ENCODE measurements around the gene UNK.
A peak's percentile ranks its signal among the peaks of the same experiment; 100 is the strongest.

Gene UNK

DNA sequence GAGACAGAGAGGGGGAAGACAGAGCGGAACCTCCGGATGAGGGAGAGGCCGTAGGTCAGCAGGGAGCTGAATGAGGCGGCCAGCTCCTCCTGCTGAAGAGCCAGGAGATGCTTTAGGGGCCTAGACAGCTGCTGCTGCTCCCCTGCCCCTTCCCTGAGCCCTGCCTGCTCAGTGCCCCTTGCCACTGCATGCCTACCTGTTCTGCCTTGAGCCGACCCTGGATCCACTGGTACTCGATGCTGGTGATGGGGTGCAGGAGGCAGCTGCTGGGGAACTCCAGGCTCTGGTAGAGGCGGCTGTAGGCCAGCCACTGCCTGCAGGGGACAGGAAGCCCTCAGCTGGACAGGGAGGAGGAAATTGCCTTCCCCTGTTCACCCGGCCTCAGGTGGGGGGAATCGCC, 52.0 kb downstream of the UNK start:
- no peaks in the 10 kb centered on the region for H3K9me3 Mint-ChIP-seq
- DNase-seq (ENCODE audit: low spot score in 2 of 2) (no peak), ATAC-seq (no peak)
- H3K27ac Mint-ChIP-seq, result peak overlapping the region; percentile 50
- no peak overlapping the region for H3K4me3 Mint-ChIP-seq
- H3K36me3 Mint-ChIP-seq, result peaks cover 93% of the 10 kb centered on the region
- peaks cover 34% of the 10 kb centered on the region for H3K4me1 Mint-ChIP-seq

DNA sequence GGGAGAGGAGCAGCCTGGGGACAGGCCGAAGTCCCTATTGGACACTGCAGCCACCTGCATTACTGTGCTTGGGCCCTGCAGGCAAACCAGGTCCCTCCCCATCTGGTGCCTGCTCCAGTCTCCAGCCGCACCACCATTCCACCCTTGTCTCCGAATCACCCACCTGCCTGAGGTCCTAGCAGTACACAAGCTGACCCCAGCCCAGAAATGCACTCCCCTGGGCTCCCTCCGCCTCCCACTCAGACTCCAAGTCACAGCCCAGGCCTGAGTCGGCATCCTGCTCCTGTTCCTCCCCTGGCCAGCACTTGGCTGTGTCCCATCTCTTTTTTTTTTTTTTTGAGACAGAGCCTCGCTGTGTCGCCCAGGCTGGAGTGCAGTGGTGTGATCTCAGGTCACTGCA, 53.3 kb downstream of the UNK start:
- H3K36me3 Mint-ChIP-seq, result peaks cover 92% of the 10 kb centered on the region

GRCh38 chr17:75838410-75838809, 53.8 kb downstream of the UNK start:
- H3K27ac Mint-ChIP-seq, result peak overlapping the region; percentile 34
- peaks cover 92% of the 10 kb centered on the region for H3K36me3 Mint-ChIP-seq
- H3K9me3 Mint-ChIP-seq, result no peaks in the 10 kb centered on the region
- H3K4me3 Mint-ChIP-seq, result no peak overlapping the region
- ATAC-seq (no peak), DNase-seq (ENCODE audit: low spot score in 2 of 2) (no peak)
- H3K4me1 Mint-ChIP-seq, result peaks cover 23% of the 10 kb centered on the region

More for the DNA sequence above, 53.3 kb downstream of the UNK start:
- H3K9me3 Mint-ChIP-seq, result no peaks in the 10 kb centered on the region
- ATAC-seq (no peak), DNase-seq (ENCODE audit: low spot score in 2 of 2) (no peak)
- peak overlapping the region; percentile 34 for H3K27ac Mint-ChIP-seq
- peaks cover 28% of the 10 kb centered on the region for H3K4me1 Mint-ChIP-seq
- no peak overlapping the region for H3K4me3 Mint-ChIP-seq

- no peak overlapping the region for H3K4me3 Mint-ChIP-seq
- no peak for ATAC-seq
- H3K9me3 Mint-ChIP-seq, result no peaks in the 10 kb centered on the region
- peaks cover 82% of the 10 kb centered on the region for H3K36me3 Mint-ChIP-seq
- no peak for DNase-seq (ENCODE audit: low spot score in 2 of 2)
- peaks cover 9% of the 10 kb centered on the region for H3K4me1 Mint-ChIP-seq
- H3K27ac Mint-ChIP-seq, result peak overlapping the region; percentile 17
Measured at GRCh38 chr17:75839942-75840798, 55.6 kb downstream of the UNK start.

- Mint-ChIP-seq H3K36me3 (peaks cover 82% of the 10 kb centered on the region), H3K27ac (no peak overlapping the region), H3K4me1 (peaks cover 15% of the 10 kb centered on the region), H3K4me3 (no peak overlapping the region), H3K9me3 (no peaks in the 10 kb centered on the region)
- DNase-seq (ENCODE audit: low spot score in 2 of 2) (no peak), ATAC-seq (no peak)
Measured at GRCh38 chr17:75840799-75841164, 56.2 kb downstream of the UNK start.

- H3K4me1 Mint-ChIP-seq, result peaks cover 21% of the 10 kb centered on the region
- H3K36me3 Mint-ChIP-seq, result peaks cover 85% of the 10 kb centered on the region
- peak overlapping the region; percentile 86 for H3K4me3 Mint-ChIP-seq
- DNase-seq (ENCODE audit: low spot score in 2 of 2), result no peak
- peak overlapping the region; percentile 86 for H3K27ac Mint-ChIP-seq
- no peak for ATAC-seq
- H3K9me3 Mint-ChIP-seq, result no peaks in the 10 kb centered on the region
Measured at GRCh38 chr17:75842411-75842810, 57.8 kb downstream of the UNK start.

DNA sequence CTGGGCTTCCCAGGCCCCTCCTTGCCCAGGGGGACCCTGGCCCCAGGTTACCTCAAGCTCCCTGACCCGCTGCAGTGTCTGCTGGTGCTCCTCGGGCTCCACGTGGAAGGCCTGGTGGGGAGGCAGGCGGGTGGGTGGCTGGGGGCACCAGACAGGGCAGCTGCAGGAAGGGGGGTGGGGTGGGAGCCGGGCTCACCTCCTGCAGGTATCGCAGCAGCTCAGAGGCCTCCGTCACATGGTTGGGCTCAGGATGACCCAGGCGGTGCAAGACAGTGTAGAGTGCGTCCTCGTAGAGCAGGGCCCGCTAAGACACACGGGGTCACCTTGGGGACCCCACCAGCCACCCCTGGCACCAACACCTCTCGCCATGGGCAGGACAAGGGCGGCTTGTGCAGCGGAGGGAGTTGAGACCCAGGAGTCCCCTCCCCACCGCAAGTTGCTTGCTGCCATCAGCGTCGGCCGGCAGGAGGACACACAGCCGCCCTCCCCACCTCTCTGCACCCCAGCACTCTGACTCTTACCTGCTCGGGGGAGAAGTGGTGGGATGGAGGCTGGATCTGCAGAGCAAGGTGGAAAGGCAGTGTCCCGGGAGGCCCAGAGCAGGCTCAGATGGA, 58.5 kb downstream of the UNK start:
- H3K27ac Mint-ChIP-seq, result peak overlapping the region; percentile 96
- peaks cover 85% of the 10 kb centered on the region for H3K36me3 Mint-ChIP-seq
- peaks cover 21% of the 10 kb centered on the region for H3K4me1 Mint-ChIP-seq
- H3K4me3 Mint-ChIP-seq, result peak overlapping the region; percentile 86
- ATAC-seq, result peak; percentile 25
- no peak for DNase-seq (ENCODE audit: low spot score in 2 of 2)
- H3K9me3 Mint-ChIP-seq, result no peaks in the 10 kb centered on the region

DNA sequence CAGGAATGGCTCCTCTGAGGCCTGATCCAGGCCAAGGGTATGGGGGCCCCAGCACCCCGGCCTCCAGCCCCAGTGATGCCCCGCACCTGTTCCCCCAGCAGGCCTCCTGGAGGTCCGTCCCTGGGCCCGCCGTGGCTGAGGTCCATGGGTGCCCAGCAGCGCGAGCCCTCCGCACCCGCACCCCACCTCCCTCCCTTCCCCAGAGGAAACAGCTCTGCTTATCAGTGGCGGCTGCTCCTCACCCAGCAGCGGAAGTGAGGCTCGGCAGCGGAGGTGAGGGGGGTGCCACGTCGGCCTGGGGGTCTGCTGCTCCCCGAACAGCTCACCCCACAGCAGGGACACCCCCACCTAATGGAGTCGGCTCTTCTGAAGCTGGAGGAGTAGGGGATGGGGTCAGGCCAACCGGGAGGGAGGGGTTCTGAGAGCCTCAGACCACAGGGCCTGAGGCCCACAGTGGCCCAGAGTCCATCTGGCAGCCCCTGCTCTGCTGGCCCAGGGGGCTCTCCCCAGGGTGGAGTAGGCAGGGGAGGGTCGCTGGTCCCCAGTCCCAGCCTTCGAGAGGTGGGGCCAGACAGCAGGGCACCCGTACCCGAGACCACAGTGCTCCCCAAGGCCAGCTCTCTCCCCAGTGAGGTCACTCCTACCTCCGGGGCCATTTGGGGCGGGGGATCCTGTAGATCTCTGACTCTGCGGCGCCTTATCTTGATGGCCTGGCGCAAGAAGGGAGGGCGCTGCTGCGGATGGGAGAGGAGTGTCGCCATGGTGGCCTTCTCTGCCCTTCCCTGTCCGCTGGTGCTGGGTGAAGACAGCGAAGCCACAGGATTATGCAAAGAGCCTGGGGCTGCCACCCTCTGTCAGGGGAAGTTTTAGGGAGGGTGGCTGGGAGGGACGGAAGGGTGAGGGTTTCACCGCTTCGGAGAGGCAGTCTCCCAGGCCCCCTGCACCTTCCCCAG, 59.2 kb downstream of the UNK start, which contains the start of gene UNC13D:
Gene UNC13D (minus strand): TSS at position 828 of the 953 bp plus-strand sequence. CDS start 67 bp downstream, at position 761.
- peak in 1 of 2 donors; percentile 78 for DNase-seq (ENCODE audit: low spot score in 2 of 2)
- Mint-ChIP-seq H3K36me3 (peaks cover 85% of the 10 kb centered on the region), H3K9me3 (no peaks in the 10 kb centered on the region)

GRCh38 chr17:75844530-75845057, 60.0 kb downstream of the UNK start:
- peak; percentile 40 for ATAC-seq
- peak overlapping the region; percentile 96 for H3K27ac Mint-ChIP-seq
- no peaks in the 10 kb centered on the region for H3K9me3 Mint-ChIP-seq
- H3K4me3 Mint-ChIP-seq, result peak overlapping the region; percentile 86
- peaks cover 26% of the 10 kb centered on the region for H3K4me1 Mint-ChIP-seq
- H3K36me3 Mint-ChIP-seq, result peaks cover 85% of the 10 kb centered on the region
- no peak for DNase-seq (ENCODE audit: low spot score in 2 of 2)

More for the DNA sequence above, 59.2 kb downstream of the UNK start, which contains the start of gene UNC13D:
- peak; percentile 73 for ATAC-seq
- Mint-ChIP-seq H3K4me1 (peaks cover 26% of the 10 kb centered on the region), H3K4me3 (peak within 1 kb of the TSS; percentile 86), H3K27ac (peak within 1 kb of the TSS; percentile 96)

DNA sequence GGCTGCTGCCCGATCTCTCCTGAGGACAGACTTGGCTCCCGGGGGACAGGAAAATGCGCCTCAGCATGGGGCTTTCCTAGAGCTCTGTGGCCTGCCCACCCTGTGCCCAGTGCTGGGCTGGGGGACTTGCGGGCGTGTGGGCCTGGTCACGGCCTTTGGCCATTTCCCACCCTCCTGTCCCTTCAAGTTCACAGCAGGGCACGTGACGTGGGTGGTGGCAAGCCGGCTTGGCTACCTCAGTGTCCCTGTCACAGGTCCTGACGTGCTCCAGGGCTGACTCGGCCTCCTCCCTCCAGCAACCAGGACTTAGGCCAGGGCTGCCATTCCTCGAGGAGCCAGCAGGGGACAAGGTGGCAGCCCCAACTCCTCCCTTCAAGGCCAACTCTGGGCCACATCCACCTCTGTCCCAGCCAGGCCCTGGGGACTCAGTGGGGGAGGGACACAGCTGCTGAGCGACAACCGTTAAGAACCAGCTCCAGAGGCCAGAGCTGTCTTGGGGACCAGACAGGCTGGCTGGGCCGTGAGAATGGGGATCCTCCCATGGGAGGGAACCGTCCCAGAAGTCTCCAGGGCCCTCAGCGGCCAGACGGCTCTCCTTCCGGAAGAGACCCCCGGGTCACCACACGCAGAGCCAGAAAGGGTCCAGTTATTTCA, 60.6 kb downstream of the UNK start:
- Mint-ChIP-seq H3K4me3 (peak overlapping the region; percentile 86), H3K9me3 (no peaks in the 10 kb centered on the region), H3K27ac (peak overlapping the region; percentile 96), H3K36me3 (peaks cover 85% of the 10 kb centered on the region), H3K4me1 (peaks cover 26% of the 10 kb centered on the region)
- ATAC-seq (peak; percentile 75), DNase-seq (ENCODE audit: low spot score in 2 of 2) (peak; percentile 53 to 77)

GRCh38 chr17:75845933-75846691, 61.5 kb downstream of the UNK start:
- Mint-ChIP-seq H3K27ac (peak overlapping the region; percentile 96), H3K4me1 (peaks cover 26% of the 10 kb centered on the region), H3K9me3 (no peaks in the 10 kb centered on the region), H3K36me3 (peaks cover 85% of the 10 kb centered on the region), H3K4me3 (no peak overlapping the region)
- ATAC-seq (no peak), DNase-seq (ENCODE audit: low spot score in 2 of 2) (no peak)

DNA sequence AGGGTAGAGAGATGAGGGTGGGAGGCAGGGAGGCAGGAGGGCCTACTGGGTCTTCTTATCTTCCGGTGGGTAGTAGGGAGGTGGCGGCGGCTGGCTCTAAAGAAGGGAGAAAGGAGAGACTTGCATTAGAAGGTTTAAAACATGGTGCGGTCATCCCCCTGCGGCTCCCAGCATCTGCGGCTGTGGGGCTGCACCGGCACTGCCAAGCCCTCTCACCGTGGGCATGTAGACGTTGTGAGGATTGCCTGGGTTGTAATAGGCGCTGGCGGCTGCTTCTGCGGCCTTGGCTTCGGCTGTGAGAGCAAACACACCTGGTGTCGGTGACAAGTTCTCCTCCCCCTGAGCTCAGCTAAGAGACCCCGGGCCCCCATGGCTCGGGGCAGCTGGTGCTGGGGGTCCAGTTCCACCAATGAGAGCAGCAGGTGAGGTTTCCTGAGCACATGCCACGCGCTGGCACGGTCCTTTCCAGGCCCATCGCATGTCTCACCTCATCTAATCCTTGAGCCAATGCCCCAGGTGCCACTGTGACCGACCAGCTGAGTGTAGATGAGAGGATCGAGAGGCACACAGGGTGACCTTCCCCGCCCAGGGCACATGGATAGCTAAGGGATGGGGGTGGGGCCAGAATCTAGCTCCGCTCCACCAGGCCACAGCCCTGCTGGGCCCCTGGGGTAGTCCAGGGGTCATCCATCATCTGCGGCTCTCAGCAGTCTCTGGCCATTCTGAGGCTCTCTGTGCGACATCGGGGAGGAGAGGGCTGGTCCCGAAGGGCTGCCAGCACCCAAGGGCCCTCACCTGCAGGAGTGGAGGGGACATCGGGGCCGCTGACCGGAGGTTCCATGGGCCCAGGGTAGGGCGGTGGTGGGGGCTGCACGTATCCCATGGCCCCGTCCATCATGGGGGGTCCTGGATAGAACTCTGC, 62.3 kb downstream of the UNK start:
- H3K4me1 Mint-ChIP-seq, result peaks cover 24% of the 10 kb centered on the region
- ATAC-seq, result no peak
- no peak for DNase-seq (ENCODE audit: low spot score in 2 of 2)
- H3K36me3 Mint-ChIP-seq, result peaks cover 85% of the 10 kb centered on the region
- H3K9me3 Mint-ChIP-seq, result no peaks in the 10 kb centered on the region
- H3K4me3 Mint-ChIP-seq, result no peak overlapping the region
- peak overlapping the region; percentile 96 for H3K27ac Mint-ChIP-seq
